Choroid plexus epithelial cell (primary cell): Measurements from ENCODE around the gene NDNF.

Experiments used
- DNase-seq: peaks from one replicate; pipeline ENCODE4 v3.0.0-alpha.2; 2010; ENCODE audit warnings: low read depth
- H3K4me3 ChIP-seq: 2 replicates; pipeline ENCODE4 v1.5.1; 2011; ENCODE audit warnings: low read depth, mild to moderate bottlenecking, control low read depth, low read length, moderate library complexity
- TF ChIP-seq, protein P1 (sequence below): conservative IDR thresholded peaks from 2 replicates; pipeline ENCODE4 v1.5.1; 2011; ENCODE audit warnings: low read depth, mild to moderate bottlenecking, control low read depth, inconsistent platforms, low read length, moderate library complexity

NDNF gene

DNA sequence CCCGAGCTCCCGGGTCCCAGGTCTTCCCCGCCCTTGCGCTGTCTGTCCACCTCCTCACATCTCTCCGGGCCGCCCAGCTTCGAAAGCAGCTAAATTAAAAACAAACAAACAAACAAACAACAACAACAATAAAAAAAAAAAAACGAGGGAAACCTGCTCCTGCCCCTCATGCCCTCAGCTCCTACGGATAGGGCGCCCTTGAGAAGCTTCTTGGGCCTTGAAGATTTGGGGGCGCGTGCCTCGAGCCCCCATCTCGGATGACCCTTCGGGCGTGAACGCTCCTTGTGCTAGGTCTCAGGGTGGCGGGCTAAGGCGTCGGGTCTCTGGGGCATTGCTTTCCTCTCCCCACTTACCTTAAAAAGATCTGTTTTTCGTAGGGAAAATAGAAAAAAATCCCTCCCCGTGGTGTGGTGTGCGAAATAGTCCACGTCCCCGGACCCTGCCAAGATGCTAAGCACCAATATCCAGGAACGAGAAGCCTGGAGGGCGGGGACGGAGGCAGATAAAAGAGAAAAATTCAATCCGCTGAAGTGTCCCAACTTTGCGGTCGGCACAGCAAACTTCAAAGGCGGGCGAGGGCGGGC, 603 bp downstream of the NDNF start:
- TF ChIP-seq, protein P1, sequence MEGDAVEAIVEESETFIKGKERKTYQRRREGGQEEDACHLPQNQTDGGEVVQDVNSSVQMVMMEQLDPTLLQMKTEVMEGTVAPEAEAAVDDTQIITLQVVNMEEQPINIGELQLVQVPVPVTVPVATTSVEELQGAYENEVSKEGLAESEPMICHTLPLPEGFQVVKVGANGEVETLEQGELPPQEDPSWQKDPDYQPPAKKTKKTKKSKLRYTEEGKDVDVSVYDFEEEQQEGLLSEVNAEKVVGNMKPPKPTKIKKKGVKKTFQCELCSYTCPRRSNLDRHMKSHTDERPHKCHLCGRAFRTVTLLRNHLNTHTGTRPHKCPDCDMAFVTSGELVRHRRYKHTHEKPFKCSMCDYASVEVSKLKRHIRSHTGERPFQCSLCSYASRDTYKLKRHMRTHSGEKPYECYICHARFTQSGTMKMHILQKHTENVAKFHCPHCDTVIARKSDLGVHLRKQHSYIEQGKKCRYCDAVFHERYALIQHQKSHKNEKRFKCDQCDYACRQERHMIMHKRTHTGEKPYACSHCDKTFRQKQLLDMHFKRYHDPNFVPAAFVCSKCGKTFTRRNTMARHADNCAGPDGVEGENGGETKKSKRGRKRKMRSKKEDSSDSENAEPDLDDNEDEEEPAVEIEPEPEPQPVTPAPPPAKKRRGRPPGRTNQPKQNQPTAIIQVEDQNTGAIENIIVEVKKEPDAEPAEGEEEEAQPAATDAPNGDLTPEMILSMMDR, result no peak
- DNase-seq, result no peak
- peak overlapping the region; percentile 50 for H3K4me3 ChIP-seq

DNA sequence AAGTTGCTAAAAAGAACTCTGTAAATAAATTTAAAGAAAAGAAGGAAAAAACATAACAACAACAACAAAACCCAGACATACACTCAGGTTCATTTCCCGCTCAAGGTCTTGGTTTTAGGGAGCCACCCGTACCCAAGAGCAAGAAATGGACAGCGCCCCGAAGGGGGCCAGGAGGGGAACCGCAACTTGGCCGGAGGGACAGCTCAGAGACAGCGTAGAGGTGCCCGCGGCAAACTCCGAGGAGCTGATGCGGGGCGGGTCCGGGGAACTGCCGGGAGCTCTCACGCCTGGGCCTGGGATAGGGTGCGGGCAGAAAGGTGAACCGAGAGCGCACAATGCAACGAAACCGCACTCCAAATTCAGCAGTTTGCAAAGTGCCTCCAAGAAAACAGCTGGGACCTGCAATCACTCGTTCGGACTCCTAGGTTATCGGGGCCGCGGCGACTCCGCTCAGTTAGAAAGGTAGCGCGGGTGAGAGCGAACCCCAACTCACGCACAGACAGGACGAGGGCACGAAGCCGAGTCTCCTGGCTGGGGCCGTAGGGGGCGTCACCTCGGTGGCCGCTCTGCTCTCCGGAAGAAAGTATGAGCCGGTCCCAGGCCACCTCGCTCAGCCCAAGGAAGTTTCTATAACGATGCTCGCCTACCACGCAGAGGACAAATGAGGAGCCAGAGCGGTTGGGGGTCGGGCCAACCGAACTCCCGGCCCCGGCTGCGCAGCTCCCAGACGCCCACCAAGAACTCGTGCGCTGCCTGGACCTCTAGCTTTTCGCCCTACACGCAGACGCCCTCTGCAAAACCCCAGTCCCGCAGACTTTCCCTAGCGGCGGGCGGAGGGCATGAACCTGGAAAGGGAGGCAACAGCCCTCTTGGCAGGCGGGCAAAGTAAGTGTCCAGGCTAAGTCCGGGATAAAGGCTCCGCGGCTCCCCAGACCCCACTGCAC, 1.4 kb downstream of the NDNF start:
- DNase-seq, result peak; percentile 15
- H3K4me3 ChIP-seq, result peak overlapping the region; percentile 50
- TF ChIP-seq, protein P1, result peak; percentile 37

DNA sequence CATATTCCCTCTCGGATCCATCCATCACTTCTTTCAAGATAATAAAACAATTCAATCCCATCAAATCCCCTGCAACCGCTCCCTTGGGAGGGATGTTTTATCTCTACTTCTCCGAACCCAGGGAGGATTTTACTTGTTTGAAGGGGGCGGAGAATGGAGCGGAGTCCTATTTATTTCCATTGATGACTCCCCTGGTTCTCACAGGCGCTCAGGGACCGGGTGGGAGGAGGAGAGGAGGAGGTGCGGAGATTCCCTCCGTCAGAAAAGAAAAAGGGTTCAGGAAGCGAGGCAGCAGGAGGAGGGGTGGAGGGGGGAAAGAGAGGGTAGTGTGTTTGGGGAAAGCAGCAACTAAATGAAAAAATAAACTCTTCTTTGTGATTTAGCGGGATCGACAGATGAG, 2.1 kb downstream of the NDNF start:
- H3K4me3 ChIP-seq, result no peak overlapping the region
- TF ChIP-seq, protein P1, result no peak
- no peak for DNase-seq

DNA sequence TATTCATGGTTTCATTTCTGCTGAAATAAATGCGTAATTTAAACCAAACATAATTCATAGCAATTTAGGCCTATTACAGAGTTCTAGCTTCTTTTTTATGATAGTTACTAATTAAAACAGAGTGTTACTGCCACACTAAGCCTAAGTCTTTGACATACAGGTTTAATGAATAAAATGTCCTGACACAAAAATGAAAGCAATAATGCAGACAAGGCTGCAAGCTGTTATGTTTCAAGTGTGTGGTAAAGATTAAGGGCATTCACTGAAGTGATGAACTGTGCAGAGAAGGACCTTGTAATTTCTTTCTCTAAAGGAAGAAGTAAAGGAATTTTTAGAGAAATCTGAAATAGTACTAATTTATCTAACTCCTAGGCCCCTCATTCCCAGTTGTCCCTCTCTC, 2.9 kb downstream of the NDNF start:
- no peak for DNase-seq
- H3K4me3 ChIP-seq, result no peak overlapping the region
- TF ChIP-seq, protein P1, result no peak

DNA sequence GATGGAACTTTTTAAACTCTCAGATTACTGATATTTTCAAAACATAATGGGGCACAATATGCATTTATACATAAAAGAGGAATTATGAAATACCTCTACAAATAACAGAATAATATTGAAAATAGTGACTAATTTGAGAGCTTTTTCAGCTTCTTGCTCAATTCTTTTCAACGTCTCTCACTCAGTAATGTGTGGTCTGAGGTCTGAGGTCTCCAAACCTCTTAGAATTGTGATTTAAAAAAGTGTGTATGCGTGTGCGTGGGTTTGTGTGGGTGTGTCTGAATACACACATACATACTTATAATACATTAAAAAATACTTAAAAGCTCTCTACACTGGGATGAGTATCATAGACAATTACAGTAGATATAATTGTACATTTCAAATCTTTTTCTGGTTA, 7.9 kb downstream of the NDNF start:
- TF ChIP-seq, protein P1, result no peak
- no peak for DNase-seq
- H3K4me3 ChIP-seq, result no peak overlapping the region

DNA sequence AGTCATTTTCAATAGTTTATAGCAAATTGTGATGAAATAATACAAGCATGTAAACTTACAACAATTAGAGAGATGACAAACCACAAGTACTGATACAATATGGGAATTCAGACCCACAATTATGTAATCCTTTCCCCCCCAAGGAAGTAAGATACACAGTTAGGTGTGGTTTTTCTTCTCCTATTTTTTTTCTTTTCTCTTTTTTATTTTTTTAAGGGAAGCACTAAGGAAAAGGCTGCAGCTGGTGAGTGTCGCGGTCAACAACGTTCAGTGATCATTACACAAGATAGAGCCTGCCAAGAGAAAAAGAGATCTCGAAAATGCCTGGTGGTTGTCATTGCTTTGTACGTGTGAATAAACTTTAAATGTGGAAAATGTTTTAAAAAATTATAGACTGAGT, 9.8 kb downstream of the NDNF start:
- DNase-seq, result no peak
- H3K4me3 ChIP-seq, result no peak overlapping the region
- TF ChIP-seq, protein P1, result no peak
